ENCODE data around the gene DPF1.
A peak's percentile ranks its signal among the peaks of the same experiment; 100 is the strongest.
"Not testable (repeated sequence)": the region's sequence is repeated elsewhere in the genome, so short reads cannot be mapped to it uniquely, and the experiment has no call there.

Gene DPF1

GRCh38 chr19:38261942-38262341, 37.9 kb upstream of the DPF1 start:
- not testable (repeated sequence) for DNase-seq; ATAC-seq (replicated peaks); H3K36me3 Mint-ChIP-seq (ENCODE audit: insufficient read depth); H3K4me3 Mint-ChIP-seq; H3K9me3 Mint-ChIP-seq; H3K27ac Mint-ChIP-seq
- H3K27me3 Mint-ChIP-seq: peaks cover 23 to 54% of the 10 kb centered on the region in 2 donors
- peaks cover 10% of the 10 kb centered on the region in 2 donors for H3K4me1 Mint-ChIP-seq (ENCODE audit: low read depth in 2 of 2)

GRCh38 chr19:38255383-38256014, 31.5 kb upstream of the DPF1 start:
- ATAC-seq (replicated peaks) (no peak), DNase-seq (no peak)
- H3K27ac Mint-ChIP-seq: no peak overlapping the region
- H3K27me3 Mint-ChIP-seq: peaks cover 26 to 78% of the 10 kb centered on the region in 2 donors
- H3K4me3 Mint-ChIP-seq: no peak overlapping the region
- H3K9me3 Mint-ChIP-seq: no peaks in the 10 kb centered on the region
- no peaks in the 10 kb centered on the region for H3K36me3 Mint-ChIP-seq (ENCODE audit: insufficient read depth)
- peaks cover 0 to 1% of the 10 kb centered on the region in 2 donors for H3K4me1 Mint-ChIP-seq (ENCODE audit: low read depth in 2 of 2)

GRCh38 chr19:38253788-38254187, 29.8 kb upstream of the DPF1 start:
- DNase-seq (no peak), ATAC-seq (replicated peaks) (no peak)
- Mint-ChIP-seq H3K36me3 (ENCODE audit: insufficient read depth) (no peaks in the 10 kb centered on the region), H3K9me3 (no peaks in the 10 kb centered on the region), H3K27ac (no peak overlapping the region), H3K27me3 (peaks cover 26 to 69% of the 10 kb centered on the region in 2 donors), H3K4me1 (ENCODE audit: low read depth in 2 of 2) (peaks cover 0 to 1% of the 10 kb centered on the region in 2 donors), H3K4me3 (no peak overlapping the region)

- Mint-ChIP-seq H3K27ac (no peak overlapping the region), H3K4me1 (ENCODE audit: low read depth in 2 of 2) (peaks cover 0 to 1% of the 10 kb centered on the region in 2 donors), H3K9me3 (no peaks in the 10 kb centered on the region), H3K4me3 (no peak overlapping the region), H3K36me3 (ENCODE audit: insufficient read depth) (no peaks in the 10 kb centered on the region), H3K27me3 (peaks cover 26 to 66% of the 10 kb centered on the region in 2 donors)
- ATAC-seq (replicated peaks) (no peak), DNase-seq (no peak)
These were observed 29.1 kb upstream of the DPF1 start for GRCh38 chr19:38252941-38253691.

- DNase-seq: no peak
- H3K4me1 Mint-ChIP-seq (ENCODE audit: low read depth in 2 of 2): peaks cover 0 to 1% of the 10 kb centered on the region in 2 donors
- no peaks in the 10 kb centered on the region for H3K36me3 Mint-ChIP-seq (ENCODE audit: insufficient read depth)
- no peak for ATAC-seq (replicated peaks)
- no peak overlapping the region for H3K4me3 Mint-ChIP-seq
- H3K27ac Mint-ChIP-seq: no peak overlapping the region
- H3K9me3 Mint-ChIP-seq: no peaks in the 10 kb centered on the region
- H3K27me3 Mint-ChIP-seq: peaks cover 26 to 60% of the 10 kb centered on the region in 2 donors
These were observed 28.4 kb upstream of the DPF1 start for GRCh38 chr19:38252385-38252784.

- no peak for ATAC-seq (replicated peaks)
- H3K4me1 Mint-ChIP-seq (ENCODE audit: low read depth in 2 of 2): peaks cover 0 to under 1% of the 10 kb centered on the region in 2 donors
- H3K36me3 Mint-ChIP-seq (ENCODE audit: insufficient read depth): no peaks in the 10 kb centered on the region
- peak overlapping the region in 1 of 2 donors; percentile 52 for H3K27ac Mint-ChIP-seq
- H3K9me3 Mint-ChIP-seq: no peaks in the 10 kb centered on the region
- no peak for DNase-seq
- H3K4me3 Mint-ChIP-seq: no peak overlapping the region
- peaks cover 19 to 52% of the 10 kb centered on the region in 2 donors for H3K27me3 Mint-ChIP-seq
These were observed 27.6 kb upstream of the DPF1 start for GRCh38 chr19:38251564-38252051.

GRCh38 chr19:38250821-38251563, 27.0 kb upstream of the DPF1 start:
- Mint-ChIP-seq H3K4me1 (ENCODE audit: low read depth in 2 of 2) (no peaks in the 10 kb centered on the region), H3K27ac (peak overlapping the region in 1 of 2 donors; percentile 52), H3K4me3 (no peak overlapping the region), H3K27me3 (peaks cover 18 to 48% of the 10 kb centered on the region in 2 donors), H3K9me3 (no peaks in the 10 kb centered on the region), H3K36me3 (ENCODE audit: insufficient read depth) (no peaks in the 10 kb centered on the region)
- ATAC-seq (replicated peaks) (no peak), DNase-seq (no peak)

GRCh38 chr19:38250428-38250820, 26.4 kb upstream of the DPF1 start:
- H3K27me3 Mint-ChIP-seq: peaks cover 13 to 43% of the 10 kb centered on the region in 2 donors
- H3K27ac Mint-ChIP-seq: no peak overlapping the region

GRCh38 chr19:38248421-38248820, 24.4 kb upstream of the DPF1 start:
- H3K9me3 Mint-ChIP-seq: no peaks in the 10 kb centered on the region
- DNase-seq (no peak), ATAC-seq (replicated peaks) (no peak)
- H3K4me1 Mint-ChIP-seq (ENCODE audit: low read depth in 2 of 2): peaks cover 2 to 5% of the 10 kb centered on the region in 2 donors
- peaks cover 13 to 23% of the 10 kb centered on the region in 2 donors for H3K27me3 Mint-ChIP-seq
- no peaks in the 10 kb centered on the region for H3K36me3 Mint-ChIP-seq (ENCODE audit: insufficient read depth)
- H3K27ac Mint-ChIP-seq: no peak overlapping the region
- no peak overlapping the region for H3K4me3 Mint-ChIP-seq

More at GRCh38 chr19:38250428-38250820, 26.4 kb upstream of the DPF1 start:
- no peak for ATAC-seq (replicated peaks)
- Mint-ChIP-seq H3K36me3 (ENCODE audit: insufficient read depth) (no peaks in the 10 kb centered on the region), H3K4me3 (no peak overlapping the region), H3K4me1 (ENCODE audit: low read depth in 2 of 2) (no peaks in the 10 kb centered on the region), H3K9me3 (no peaks in the 10 kb centered on the region)
- no peak for DNase-seq

GRCh38 chr19:38247734-38248268, 23.8 kb upstream of the DPF1 start:
- no peak for DNase-seq
- H3K36me3 Mint-ChIP-seq (ENCODE audit: insufficient read depth): no peaks in the 10 kb centered on the region
- H3K4me3 Mint-ChIP-seq: no peak overlapping the region
- ATAC-seq (replicated peaks): no peak
- peaks cover 2 to 5% of the 10 kb centered on the region in 2 donors for H3K4me1 Mint-ChIP-seq (ENCODE audit: low read depth in 2 of 2)
- H3K27me3 Mint-ChIP-seq: peaks cover 13 to 22% of the 10 kb centered on the region in 2 donors
- H3K9me3 Mint-ChIP-seq: no peaks in the 10 kb centered on the region
- no peak overlapping the region for H3K27ac Mint-ChIP-seq

GRCh38 chr19:38247126-38247525, 23.1 kb upstream of the DPF1 start:
- Mint-ChIP-seq H3K27ac (no peak overlapping the region), H3K4me3 (no peak overlapping the region), H3K36me3 (ENCODE audit: insufficient read depth) (no peaks in the 10 kb centered on the region), H3K9me3 (no peaks in the 10 kb centered on the region), H3K27me3 (peaks cover 13 to 15% of the 10 kb centered on the region in 2 donors), H3K4me1 (ENCODE audit: low read depth in 2 of 2) (peaks cover 2 to 5% of the 10 kb centered on the region in 2 donors)
- no peak for DNase-seq
- no peak for ATAC-seq (replicated peaks)

GRCh38 chr19:38245826-38246498, 21.9 kb upstream of the DPF1 start:
- no peaks in the 10 kb centered on the region for H3K9me3 Mint-ChIP-seq
- H3K27me3 Mint-ChIP-seq: peaks cover 4 to 5% of the 10 kb centered on the region in 2 donors
- no peak overlapping the region for H3K4me3 Mint-ChIP-seq
- ATAC-seq (replicated peaks) (no peak), DNase-seq (no peak)
- no peak overlapping the region for H3K27ac Mint-ChIP-seq
- peaks cover 2 to 5% of the 10 kb centered on the region in 2 donors for H3K4me1 Mint-ChIP-seq (ENCODE audit: low read depth in 2 of 2)
- H3K36me3 Mint-ChIP-seq (ENCODE audit: insufficient read depth): no peaks in the 10 kb centered on the region

GRCh38 chr19:38243279-38243673, 19.3 kb upstream of the DPF1 start:
- ATAC-seq (replicated peaks): no peak

More at GRCh38 chr19:38243279-38243673, 19.3 kb upstream of the DPF1 start:
- H3K36me3 Mint-ChIP-seq (ENCODE audit: insufficient read depth): no peaks in the 10 kb centered on the region
- no peak for DNase-seq
- H3K4me1 Mint-ChIP-seq (ENCODE audit: low read depth in 2 of 2): peaks cover 2 to 5% of the 10 kb centered on the region in 2 donors
- no peaks in the 10 kb centered on the region for H3K9me3 Mint-ChIP-seq
- peak overlapping the region; percentile 5 to 39 for H3K4me3 Mint-ChIP-seq
- H3K27ac Mint-ChIP-seq: no peak overlapping the region
- H3K27me3 Mint-ChIP-seq: peaks cover 12 to 13% of the 10 kb centered on the region in 2 donors
